22Rv1 (cell line): ENCODE measurements around the gene RNPEP.
"Not testable (repeated sequence)": the region's sequence is repeated elsewhere in the genome, so short reads cannot be mapped to it uniquely, and the experiment has no call there.

ENCODE experiments used
- ZFX ChIP-seq: fragments of 450-650 bp; IDR thresholded peaks from 2 replicates; pipeline ENCODE4 v1.6.1; 2017; ENCODE audit warnings: antibody characterized with exemption, borderline replicate concordance
- TF ChIP-seq, protein P1 (sequence below): fragments of 450-650 bp; IDR thresholded peaks from 2 replicates; pipeline ENCODE4 v1.5.1; 2017; ENCODE audit warnings: mild to moderate bottlenecking

DNA sequence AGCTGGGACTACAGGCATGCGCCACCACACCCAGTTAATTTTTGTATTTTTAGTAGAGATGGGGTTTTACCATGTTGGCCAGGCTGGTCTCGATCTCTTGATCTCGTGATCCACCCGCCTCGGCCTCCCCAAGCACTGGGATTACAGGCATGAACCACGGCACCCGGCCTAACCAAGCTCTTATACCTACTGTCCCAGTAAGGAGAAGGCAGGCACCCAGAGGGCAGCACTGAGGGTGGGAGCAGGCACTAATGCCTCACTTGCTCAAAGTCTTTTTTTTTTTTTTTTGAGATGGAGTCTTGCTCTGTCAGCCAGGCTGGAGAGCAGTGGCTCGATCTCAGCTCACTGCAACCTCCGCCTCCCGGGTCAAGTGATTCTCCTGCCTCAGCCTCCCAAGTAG is 42.1 kb upstream of the RNPEP start:
- TF ChIP-seq, protein P1, sequence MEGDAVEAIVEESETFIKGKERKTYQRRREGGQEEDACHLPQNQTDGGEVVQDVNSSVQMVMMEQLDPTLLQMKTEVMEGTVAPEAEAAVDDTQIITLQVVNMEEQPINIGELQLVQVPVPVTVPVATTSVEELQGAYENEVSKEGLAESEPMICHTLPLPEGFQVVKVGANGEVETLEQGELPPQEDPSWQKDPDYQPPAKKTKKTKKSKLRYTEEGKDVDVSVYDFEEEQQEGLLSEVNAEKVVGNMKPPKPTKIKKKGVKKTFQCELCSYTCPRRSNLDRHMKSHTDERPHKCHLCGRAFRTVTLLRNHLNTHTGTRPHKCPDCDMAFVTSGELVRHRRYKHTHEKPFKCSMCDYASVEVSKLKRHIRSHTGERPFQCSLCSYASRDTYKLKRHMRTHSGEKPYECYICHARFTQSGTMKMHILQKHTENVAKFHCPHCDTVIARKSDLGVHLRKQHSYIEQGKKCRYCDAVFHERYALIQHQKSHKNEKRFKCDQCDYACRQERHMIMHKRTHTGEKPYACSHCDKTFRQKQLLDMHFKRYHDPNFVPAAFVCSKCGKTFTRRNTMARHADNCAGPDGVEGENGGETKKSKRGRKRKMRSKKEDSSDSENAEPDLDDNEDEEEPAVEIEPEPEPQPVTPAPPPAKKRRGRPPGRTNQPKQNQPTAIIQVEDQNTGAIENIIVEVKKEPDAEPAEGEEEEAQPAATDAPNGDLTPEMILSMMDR: not testable (repeated sequence)
- TF ChIP-seq ZFX: not testable (repeated sequence)
